Measurements from ENCODE around the gene BCAT1.

Gene BCAT1

DNA sequence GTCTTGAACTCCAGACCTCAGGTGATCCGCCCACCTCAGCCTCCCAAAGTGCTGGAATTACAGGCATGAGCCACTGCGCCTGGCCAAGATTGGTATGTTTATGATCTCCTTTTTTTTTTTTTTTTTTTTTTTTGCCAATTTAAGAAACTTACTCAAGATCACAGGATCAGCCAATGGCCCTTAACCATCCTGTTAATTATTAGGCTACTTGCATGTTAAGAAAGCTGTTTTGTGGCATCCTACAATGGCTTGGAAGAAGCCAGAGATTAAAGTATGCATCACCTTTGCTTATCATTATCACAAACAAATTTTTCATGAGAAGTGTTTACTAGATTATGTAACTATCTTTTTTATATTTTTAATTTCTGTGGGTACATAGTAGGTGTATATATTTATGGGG is 140.2 kb downstream of the BCAT1 start:
- H3K4me3 ChIP-seq (ENCODE audit: low read length) = no peak overlapping the region
- no peak for TF ChIP-seq CTCF (conservative IDR thresholded peaks at IDR 0.05; ENCODE audit: low read depth, low read length)
- DNase-seq (ENCODE audit: low read depth) = no peak

- no peak overlapping the region for H3K4me3 ChIP-seq (ENCODE audit: low read length)
- no peak for DNase-seq (ENCODE audit: low read depth)
- no peak for TF ChIP-seq CTCF (conservative IDR thresholded peaks at IDR 0.05; ENCODE audit: low read depth, low read length)
These were observed 142.5 kb downstream of the BCAT1 start for GRCh38 chr12:24806386-24806785.

DNA sequence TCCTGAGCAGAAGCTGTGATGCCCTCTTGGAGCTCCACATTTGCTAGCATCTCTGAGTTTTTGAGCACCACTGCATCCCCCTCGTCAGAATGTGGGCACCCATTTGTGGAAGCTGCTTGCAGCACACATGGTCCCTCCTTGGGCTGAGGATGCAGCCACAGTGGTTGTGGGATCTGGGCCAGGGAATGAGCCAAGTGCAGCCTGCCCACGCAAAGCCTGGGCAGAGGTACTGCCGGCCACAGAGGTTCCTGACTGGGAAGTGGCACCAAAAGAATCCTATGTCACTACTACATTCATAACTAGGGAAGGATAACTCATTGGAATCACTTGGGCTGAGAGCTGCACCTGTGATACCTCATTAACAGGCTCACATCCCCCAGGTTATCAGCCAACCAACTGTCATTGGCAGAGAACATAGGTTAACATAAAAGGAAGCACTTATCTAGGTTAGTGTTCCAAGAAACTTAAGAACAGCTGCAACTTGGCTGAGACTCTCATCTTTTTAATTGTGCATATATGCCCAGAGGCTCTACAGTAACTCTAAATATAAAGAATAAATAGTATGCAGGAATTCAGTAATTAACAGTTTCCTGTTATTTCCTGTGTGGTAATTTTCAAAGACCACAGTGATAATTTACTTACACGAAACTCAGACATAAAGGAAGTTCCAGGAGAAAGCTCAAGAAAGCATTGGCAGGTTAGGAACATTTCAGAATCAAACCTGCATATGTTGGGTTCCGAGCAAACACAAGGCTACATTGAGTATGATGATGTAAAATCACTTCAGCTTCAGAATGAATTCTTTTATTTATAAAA is 145.3 kb downstream of the BCAT1 start:
- DNase-seq (ENCODE audit: low read depth) = no peak
- no peak for TF ChIP-seq CTCF (conservative IDR thresholded peaks at IDR 0.05; ENCODE audit: low read depth, low read length)
- H3K4me3 ChIP-seq (ENCODE audit: low read length) = no peak overlapping the region

- no peak for DNase-seq (ENCODE audit: low read depth)
- TF ChIP-seq CTCF (conservative IDR thresholded peaks at IDR 0.05; ENCODE audit: low read depth, low read length) = no peak
- H3K4me3 ChIP-seq (ENCODE audit: low read length) = no peak overlapping the region
These were observed 150.6 kb downstream of the BCAT1 start for GRCh38 chr12:24798335-24798734.

DNA sequence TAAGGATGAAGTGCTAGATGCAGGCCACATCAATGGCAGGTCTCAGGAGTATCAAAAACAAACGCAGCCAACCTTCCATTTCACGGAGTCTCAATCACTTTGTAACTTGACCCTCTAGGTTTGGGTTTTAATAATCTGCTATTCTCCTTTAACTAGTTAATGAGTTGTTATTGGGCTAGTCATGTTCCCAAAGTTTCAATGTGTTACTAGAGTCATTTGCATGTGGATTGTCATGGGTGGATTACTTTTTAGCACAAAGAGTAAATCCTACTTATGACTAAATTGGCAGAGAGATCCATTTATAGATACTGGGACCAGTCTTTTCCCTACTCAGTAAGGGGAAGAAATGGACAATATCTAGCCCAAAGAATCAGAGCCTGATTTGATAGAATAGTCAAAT is 151.0 kb downstream of the BCAT1 start:
- TF ChIP-seq CTCF (conservative IDR thresholded peaks at IDR 0.05; ENCODE audit: low read depth, low read length) = no peak
- no peak for DNase-seq (ENCODE audit: low read depth)
- H3K4me3 ChIP-seq (ENCODE audit: low read length) = no peak overlapping the region

- no peak for TF ChIP-seq CTCF (conservative IDR thresholded peaks at IDR 0.05; ENCODE audit: low read depth, low read length)
These were observed 152.0 kb downstream of the BCAT1 start for GRCh38 chr12:24796876-24797275.

GRCh38 chr12:24795699-24796347 is 153.1 kb downstream of the BCAT1 start:
- no peak for DNase-seq (ENCODE audit: low read depth)
- no peak for TF ChIP-seq CTCF (conservative IDR thresholded peaks at IDR 0.05; ENCODE audit: low read depth, low read length)
- H3K4me3 ChIP-seq (ENCODE audit: low read length) = no peak overlapping the region

More at GRCh38 chr12:24796876-24797275, 152.0 kb downstream of the BCAT1 start:
- H3K4me3 ChIP-seq (ENCODE audit: low read length) = no peak overlapping the region
- no peak for DNase-seq (ENCODE audit: low read depth)

Measured in retinal pigment epithelial cell (primary cell).